ENCODE results near the gene DOCK1.

DOCK1 gene

DNA sequence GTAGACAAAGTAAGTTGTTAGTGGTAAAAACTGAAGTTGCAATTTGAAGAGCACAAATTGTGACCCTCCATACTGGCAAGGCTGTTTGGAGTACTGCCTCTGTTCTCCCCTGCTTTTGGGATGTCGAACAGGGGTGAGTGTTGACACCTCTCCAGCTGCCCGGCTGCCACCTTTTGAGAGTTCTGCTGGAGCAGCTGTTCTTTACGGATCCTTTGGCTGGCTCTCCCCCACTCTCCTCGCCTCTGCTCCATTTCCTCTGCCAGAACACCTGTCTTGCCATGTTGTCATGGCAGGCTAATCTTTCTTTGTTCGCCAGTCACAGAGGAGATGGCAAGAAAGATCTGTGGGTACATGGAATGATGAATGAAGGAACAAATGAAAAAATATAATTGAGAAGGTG is 256.3 kb downstream of the DOCK1 start:
- TF ChIP-seq, protein P1, sequence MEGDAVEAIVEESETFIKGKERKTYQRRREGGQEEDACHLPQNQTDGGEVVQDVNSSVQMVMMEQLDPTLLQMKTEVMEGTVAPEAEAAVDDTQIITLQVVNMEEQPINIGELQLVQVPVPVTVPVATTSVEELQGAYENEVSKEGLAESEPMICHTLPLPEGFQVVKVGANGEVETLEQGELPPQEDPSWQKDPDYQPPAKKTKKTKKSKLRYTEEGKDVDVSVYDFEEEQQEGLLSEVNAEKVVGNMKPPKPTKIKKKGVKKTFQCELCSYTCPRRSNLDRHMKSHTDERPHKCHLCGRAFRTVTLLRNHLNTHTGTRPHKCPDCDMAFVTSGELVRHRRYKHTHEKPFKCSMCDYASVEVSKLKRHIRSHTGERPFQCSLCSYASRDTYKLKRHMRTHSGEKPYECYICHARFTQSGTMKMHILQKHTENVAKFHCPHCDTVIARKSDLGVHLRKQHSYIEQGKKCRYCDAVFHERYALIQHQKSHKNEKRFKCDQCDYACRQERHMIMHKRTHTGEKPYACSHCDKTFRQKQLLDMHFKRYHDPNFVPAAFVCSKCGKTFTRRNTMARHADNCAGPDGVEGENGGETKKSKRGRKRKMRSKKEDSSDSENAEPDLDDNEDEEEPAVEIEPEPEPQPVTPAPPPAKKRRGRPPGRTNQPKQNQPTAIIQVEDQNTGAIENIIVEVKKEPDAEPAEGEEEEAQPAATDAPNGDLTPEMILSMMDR (conservative IDR thresholded peaks at IDR 0.05; ENCODE audit: low read depth, low read length), result no peak
- DNase-seq (ENCODE audit: low read depth), result no peak
- no peak overlapping the region for H3K4me3 ChIP-seq (ENCODE audit: low read length)

GRCh38 chr10:127162841-127163240 is 257.6 kb downstream of the DOCK1 start:
- no peak for DNase-seq (ENCODE audit: low read depth)
- TF ChIP-seq, protein P1 (conservative IDR thresholded peaks at IDR 0.05; ENCODE audit: low read depth, low read length), result no peak
- no peak overlapping the region for H3K4me3 ChIP-seq (ENCODE audit: low read length)

DNA sequence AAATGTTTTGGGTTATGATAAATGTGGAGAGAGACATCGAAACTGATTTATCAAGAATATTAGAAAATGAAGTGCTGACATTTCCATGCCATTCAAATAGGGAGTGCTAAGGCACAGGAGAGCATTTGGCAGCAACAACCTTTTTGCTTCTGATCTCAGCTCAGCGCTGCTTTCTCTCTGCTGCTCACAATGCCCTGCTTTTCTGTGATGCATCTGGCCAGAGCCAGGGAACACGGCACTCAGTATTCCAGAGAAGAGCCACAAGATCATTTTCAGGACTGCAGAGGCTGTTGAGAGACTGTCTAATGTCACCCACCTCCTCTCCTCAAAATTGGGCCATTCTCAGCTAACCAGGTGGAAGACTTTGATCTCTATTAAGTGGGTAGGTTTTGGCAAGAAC is 263.0 kb downstream of the DOCK1 start:
- no peak for DNase-seq (ENCODE audit: low read depth)
- TF ChIP-seq, protein P1 (conservative IDR thresholded peaks at IDR 0.05; ENCODE audit: low read depth, low read length), result no peak
- H3K4me3 ChIP-seq (ENCODE audit: low read length), result no peak overlapping the region

- no peak for DNase-seq (ENCODE audit: low read depth)
- no peak overlapping the region for H3K4me3 ChIP-seq (ENCODE audit: low read length)
- TF ChIP-seq, protein P1 (conservative IDR thresholded peaks at IDR 0.05; ENCODE audit: low read depth, low read length), result no peak
Measured at GRCh38 chr10:127174866-127175265, 269.6 kb downstream of the DOCK1 start.

- TF ChIP-seq, protein P1 (conservative IDR thresholded peaks at IDR 0.05; ENCODE audit: low read depth, low read length), result no peak
- no peak for DNase-seq (ENCODE audit: low read depth)
Measured at GRCh38 chr10:127175357-127176110, 270.3 kb downstream of the DOCK1 start.

GRCh38 chr10:127176649-127177048 is 271.4 kb downstream of the DOCK1 start:
- H3K4me3 ChIP-seq (ENCODE audit: low read length), result no peak overlapping the region
- TF ChIP-seq, protein P1 (conservative IDR thresholded peaks at IDR 0.05; ENCODE audit: low read depth, low read length), result no peak
- no peak for DNase-seq (ENCODE audit: low read depth)

More at GRCh38 chr10:127175357-127176110, 270.3 kb downstream of the DOCK1 start:
- H3K4me3 ChIP-seq (ENCODE audit: low read length), result no peak overlapping the region

DNA sequence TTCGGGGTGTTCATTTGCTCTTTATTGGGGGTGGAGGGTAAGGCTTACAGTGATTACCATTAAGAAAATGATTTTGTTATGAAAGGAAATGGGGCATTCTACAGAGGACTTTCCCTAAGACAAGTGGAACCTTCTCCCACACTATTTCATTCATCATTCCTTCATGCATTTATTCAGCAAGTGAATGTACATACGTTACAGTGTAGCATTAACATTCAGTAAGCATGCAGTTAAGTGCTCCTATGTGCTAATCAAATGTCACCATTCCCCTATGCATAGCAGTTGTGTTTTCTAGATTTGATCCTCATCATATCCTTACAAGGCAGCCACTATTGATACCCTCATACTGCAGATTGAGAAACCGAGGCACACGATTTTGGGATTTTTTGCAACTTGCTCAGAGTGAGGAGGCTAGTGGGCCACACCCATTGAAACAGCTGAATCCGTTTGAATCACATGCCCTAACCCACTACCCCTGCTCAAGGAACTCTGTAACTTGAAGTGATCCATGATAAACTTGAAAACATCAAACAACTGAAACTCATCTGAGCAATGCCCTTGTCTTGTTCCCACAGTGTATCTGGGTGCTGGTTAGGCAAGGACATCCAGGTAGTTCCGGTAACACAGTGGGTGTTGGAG is 274.5 kb downstream of the DOCK1 start:
- no peak for DNase-seq (ENCODE audit: low read depth)
- TF ChIP-seq, protein P1 (conservative IDR thresholded peaks at IDR 0.05; ENCODE audit: low read depth, low read length), result no peak
- H3K4me3 ChIP-seq (ENCODE audit: low read length), result no peak overlapping the region

Measured in retinal pigment epithelial cell (primary cell).